GM18502 (cell line): ENCODE data around the gene SP3.

Experiments
- ATAC-seq: cut with Tn5 transposase; IDR thresholded peaks from one replicate; pipeline ENCODE4 v1.9.1; 2021; ENCODE audit warnings: mild to moderate bottlenecking; ENCODE audit not compliant: unreplicated experiment, poor library complexity

Gene SP3

DNA sequence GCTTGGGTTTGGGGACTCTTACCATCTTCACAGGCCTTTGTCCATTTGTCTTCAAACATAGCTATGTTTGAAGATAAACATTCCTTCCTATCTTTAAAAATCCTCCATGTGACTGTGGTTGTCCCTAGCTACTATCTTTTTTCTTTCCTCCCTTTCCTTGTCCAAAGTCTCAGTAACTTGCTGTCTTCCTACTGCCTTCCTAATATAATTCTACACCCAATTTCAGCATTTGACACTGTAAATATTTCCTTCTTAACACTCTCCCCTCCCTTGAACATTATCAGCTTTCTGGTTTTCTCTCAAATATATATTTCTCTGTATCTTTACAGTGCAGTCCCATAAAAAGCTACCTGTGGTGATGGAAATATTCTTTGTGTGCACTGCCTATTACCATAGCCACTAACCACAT lies 5.3 kb upstream of the SP3 start:
- ATAC-seq = no peak

DNA sequence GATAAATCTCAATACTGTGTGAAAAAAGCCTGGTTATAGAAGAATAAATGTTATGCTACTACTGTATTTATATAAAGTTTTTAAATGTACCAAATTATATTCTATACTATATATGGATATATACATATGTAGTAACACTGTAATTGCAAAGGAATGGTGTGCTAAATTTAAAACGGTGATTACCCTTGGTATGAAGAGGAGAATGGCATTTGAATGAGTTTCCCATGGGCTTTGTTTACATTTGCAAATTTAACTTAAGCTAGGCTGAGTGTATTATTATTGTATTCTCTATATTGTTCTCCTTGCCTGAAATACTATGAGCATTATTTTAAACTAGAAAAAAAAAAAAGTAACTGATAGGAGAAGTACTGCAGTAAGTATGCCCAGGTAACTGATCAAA lies 4.7 kb upstream of the SP3 start:
- no peak for ATAC-seq

DNA sequence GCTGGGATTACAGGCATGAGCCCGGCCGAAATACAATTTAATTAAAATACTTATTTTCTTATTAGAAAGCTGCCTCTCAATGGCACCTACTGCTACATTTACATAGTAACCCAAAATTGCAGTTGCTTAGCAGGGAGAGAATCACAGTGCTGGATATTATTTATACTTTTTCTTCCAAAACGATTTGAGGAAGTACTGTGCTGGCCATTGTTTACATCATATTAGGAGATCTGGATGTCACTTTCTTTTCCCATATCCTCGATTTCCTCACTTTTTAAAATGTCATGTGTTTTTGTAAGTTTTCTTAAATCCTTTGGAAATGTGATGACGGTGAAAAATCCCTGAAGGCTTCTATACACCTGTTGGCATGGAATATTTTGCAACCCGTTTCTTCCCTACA lies 3.4 kb upstream of the SP3 start:
- ATAC-seq = no peak

DNA sequence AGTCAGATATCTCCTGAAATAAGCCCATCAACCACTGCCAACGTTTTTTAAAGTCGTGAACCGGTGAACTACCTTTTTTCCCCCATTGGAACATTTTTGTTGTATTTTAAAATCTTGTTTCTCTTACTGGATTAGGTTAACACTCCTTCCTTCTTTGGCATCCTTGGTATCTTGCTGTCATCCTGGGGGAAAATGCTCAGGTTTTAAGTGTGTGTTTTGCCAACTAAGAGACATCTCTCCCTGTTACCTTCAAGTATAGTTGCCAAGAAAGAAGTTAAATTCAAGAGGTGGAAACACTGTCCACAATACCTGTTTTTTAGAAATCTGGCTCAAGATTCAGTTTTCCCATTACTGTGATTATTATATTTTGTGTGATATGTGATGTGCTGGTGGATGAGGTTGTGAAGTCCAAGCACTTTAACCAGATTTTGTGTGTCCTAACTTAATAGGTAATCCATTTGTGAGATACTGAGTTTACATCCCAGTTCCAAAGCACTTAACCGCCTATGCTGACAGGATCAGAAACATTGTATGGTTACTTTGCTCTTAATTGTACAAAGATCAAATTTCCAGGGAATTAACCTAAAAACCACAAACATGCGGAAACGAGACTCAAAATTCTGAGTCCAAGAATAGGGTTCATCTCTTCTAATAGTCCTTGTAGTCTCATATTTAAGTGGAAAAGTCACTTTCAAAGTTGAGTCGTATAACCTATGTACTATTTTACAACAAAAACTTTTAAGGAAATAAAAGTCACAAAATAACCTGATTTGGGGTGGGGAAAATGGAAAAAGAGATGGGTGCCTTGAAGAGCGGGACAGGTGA lies 1.3 kb upstream of the SP3 start:
- no peak for ATAC-seq

DNA sequence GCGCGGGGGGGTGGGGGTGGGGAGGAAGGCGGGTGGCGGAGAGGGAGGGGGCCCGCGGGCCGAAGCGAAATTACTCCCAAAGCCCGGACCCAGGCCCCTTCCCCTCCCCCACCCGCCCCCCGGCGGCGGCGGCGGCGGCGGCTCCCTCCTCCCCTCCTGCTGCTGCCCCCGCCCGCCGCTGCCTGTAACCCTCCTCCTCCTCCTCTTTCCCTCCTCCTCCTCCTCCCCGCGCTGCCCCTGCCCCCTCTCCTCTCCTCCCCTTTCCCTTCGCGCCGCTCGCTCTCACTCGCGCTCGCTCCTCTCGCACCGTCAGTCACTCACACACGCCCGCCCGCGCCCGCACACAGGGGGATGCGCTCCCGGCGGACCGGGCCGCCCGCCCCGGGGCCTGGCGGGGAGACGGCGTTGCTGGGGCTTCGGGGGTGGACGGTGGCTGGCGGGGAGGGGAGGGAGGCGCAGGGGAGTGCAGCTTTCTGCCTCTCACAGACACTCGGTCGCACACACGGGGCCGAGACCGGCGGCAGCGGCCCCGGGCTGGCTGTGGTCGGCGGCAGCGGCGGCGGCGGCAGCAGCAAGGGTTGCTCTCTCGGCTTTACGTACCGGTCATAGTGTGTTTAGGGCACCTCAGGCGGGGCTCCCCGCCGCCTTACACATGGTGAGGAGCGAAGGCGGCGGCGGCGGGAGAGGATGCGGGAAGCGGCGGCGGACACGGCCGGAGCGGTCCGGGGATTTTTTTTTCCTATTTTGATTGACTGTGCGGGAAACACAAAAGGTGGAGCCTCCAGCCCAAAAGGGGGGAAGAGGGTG lies 405 bp downstream of the SP3 start:
- ATAC-seq = peak; percentile 18

DNA sequence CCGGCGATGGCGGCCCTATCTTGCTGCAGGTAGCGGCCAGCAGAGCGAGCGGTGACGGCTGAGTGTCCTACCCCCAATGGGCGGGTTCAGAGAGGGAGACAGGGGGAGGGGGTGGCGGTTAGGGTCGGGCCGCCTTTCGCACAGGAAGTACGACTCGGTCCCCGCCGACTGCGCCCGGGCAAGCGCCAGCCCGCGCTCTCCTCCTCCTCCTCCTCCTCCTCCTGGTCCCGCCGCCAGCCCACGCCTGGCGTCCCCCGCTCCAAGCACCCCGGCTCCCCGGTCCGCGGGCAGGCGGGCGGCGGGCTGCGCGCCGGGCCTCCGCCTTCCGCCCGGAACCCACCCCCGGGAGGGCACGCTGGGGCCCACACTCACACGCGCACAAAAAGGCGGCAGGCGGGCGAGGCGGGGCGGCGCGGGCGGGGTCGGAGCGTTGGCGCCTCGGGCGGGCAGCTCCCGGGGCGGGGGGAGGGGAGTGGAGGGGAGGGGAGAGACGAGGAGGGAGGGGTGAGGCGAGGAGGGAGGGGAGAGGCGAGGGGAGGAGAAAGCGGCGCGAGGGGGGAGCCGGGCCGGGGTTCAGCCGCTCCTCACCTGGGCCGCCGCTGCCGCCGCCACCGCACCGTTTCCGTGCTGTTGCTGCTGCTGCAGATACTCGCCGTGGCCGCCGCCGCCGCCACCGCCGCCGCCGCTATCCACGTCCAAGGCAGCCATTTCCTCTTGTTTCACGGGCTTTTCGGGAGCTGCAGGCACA lies 1.2 kb downstream of the SP3 start:
- ATAC-seq = peak; percentile 54

DNA sequence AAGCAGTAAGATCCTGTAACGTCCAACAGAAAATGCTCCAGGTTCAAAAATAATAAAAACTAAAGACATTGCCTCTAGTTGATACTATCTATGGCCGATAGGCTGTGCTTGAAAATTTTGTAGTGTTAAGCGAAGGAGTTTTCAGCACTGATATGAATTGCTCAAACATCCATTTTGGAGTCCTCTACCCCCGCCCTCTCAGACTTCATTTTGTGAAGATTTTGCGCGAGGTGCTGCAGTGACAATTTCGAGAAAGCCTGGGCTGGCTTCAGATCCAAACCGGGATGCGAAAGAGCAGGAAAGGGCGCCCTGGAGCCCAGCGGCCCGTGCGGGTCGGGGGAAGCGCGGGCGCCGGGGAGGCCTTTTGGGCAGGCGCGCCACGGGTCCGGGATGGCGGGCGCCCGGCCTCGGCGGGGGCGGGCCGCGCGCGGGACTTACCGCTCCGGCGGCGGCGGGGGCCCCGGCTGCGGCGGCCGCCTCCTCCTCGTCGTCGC lies 1.8 kb downstream of the SP3 start:
- ATAC-seq = peak; percentile 29

DNA sequence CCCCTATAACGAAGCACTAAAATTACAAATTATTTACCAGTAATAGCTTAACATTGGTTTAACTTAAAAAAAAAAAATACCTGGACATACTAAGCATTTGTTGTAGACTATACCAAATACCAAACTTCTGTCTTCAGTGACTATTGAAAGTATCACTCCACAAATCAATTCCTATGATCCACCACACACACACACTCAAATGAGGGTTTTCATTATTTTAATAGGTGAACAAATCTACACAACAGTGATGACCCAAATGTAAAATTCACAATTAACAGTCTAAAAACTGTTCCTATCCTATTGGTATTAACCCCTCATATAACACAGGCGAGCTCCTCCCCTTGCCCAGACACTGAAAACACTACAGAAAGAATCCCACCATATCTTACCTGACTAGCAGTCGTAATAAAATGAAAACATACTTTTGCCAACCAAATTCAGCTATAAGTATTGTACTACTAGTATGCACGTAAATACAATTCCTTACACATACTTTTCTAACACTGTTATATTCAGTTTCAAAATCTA lies 2.5 kb downstream of the SP3 start:
- ATAC-seq = no peak

DNA sequence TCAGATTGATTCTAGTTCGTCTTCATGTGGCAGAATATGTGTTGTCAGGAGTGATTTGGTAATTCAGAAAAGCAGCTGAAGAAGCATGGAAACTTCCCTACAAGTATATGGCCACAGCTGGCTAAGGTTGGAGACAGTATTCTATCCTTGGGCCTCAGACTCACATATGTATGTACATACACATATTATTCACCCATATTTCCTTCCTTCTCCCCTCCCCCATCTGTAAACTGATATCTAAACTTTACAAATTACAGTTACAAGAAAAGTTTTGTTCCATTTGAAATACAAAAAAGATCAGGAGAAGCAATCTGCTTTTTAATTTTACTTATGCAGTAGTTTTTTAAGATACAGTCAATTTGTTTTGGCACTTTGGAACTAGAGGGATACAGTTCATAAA lies 3.1 kb downstream of the SP3 start:
- no peak for ATAC-seq

DNA sequence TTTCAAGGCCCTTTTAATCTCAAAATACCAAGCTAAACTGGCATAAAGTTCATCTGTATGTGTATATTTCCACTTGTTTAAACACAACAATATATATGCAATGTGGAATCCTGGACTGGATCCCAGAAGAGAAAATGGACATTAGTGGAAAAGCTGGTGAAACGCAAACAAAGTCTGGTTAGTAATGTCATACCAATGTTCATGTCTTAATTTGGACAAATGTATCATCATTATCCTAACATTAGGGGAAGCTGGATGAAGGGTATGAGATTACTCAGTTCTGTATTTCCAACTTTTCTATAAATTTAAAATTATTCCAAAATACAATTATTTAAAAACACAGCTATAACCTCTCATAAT lies 3.8 kb downstream of the SP3 start:
- ATAC-seq = no peak

DNA sequence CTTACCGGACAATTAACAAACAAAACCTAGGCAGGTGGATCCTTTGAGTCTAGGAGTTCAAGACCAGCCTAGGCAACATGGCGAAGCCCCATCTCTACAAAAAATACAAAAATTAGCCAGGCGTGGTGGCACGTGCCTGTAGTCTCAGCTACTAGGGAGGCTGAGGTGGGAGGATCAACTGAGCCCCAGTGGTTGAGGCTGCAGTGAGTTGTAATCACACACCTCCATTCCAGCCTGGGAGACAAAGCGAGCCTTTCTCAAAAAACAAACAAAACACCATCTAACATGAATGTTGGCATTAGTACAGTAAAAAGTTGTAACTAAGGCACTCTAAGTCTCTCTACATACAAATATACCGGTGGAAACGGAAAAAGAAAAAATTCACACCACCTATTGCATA lies 5.3 kb downstream of the SP3 start:
- no peak for ATAC-seq

DNA sequence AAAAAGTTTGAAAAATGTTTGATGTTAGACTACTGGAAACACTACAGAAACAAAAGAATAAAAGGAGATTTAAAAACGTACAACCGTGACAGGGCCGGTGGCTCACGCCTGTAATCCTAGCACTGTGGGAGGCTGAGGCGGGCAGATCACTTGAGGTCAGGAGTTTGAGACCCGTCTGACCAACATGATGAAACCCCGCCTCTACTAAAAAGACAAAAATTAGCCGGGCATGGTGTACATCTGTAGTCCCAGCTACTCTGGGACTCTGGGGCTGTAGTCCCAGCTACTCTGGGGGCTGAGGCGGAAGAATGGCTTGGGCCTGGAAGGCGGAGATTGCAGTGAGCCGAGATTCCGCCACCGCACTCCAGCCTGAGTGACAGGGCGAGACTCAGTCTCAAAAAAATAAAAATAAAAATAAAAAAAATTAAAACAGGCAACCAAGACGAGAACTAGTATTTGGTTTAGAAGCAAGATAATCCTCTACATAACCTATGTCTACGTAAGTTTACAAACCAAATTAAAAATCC lies 5.8 kb downstream of the SP3 start:
- ATAC-seq = no peak

DNA sequence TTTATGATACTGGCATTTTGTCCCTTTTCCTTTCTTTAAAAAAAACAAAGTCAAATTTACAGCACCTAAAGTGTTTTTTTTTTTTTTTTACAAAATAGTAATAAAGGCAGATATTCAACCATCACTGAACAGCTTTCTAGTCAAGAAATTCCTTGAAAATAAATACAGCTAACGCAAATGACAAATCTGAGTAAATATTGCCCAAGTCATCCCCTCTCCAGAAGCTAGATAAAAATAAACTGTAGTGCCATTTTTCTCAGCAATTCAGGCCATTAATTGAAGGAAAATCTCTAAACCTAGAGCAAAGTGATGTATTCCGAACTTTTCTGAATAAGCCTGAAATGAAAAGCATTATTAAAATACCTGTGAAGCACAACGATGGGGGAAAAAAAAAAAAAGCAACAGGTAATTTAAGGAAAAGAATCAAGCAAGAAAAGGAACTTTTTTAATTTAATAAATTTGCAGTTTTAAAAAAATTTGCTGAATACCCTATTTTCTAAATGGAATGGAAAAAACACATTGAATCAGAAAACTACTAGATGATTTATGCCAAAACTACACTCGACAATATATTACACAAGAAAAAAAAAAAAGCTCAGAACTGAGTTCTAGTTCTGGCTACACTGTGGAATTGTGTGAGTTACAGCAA lies 6.9 kb downstream of the SP3 start:
- ATAC-seq = no peak

DNA sequence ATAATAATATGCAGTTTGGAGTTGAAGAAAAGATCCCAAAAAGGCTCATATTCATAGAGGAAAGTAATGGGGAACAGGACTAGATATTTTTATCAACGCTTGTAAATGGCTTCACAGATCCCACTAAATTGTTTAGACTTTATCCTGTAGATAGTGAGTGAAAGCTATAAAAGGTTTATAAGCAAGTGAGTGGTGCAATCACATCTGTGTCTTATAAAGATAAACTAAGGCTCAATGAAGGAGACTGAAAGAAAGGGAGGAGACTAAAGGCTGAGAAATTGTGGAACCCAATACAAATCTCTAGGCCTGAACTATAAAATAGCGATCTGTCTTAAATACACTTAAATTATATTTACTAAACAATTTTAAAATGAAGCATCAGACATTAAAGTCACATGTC lies 7.7 kb downstream of the SP3 start:
- no peak for ATAC-seq

DNA sequence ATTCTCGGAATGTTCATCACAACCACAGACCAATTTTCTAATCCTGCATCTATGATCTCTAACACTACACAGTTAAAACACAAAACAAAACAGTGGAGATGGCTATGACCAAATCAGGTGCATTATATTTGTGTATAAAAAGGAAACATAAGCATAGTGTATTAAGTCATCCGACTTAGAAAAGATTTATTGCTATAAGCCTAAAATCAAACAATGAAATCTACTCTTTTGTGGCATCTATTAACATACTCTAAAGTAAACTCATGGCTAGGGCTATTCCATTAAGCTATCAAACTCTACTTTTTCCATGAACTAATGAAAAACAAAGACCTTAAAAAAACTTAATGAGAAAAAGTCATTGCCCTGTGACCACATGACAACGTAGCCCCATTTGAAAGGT lies 8.7 kb downstream of the SP3 start:
- ATAC-seq = no peak

DNA sequence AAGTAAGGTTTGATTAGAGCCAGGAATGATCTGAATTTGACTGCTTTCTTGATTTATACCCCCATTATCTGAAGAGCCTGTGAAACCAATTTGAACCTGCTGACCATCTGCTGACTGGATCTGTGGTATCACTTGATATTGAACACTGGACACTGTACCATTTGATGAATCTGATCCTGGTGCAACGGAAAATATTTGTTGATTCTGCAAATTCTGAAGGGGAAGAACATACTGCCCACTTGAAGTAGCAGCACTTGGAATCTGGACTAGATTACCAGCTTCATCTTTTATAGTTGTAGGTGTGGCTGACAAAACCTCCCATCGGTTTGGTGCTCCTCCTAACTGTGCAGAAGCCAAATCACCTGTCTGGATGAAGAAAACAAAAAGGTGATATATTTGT lies 9.3 kb downstream of the SP3 start:
- no peak for ATAC-seq

DNA sequence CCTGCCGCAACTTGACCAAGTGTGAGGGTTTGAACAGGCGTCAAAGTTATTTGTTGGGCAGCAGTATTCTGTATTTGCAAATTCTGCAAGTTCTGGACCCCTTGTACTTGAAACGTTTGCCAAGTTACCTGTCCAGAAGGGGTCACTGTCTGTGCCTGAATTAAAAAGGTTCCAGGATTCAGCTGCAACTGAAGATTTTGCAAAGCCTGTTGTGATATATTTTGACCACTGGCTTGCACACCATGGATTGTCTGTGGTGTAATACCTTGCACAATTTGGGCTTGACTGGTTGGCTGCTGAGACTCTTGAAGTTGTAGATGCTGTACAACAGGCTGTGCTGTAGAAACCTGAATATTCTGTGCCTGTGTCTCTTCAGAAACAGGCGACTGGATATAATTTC lies 10.2 kb downstream of the SP3 start:
- no peak for ATAC-seq

DNA sequence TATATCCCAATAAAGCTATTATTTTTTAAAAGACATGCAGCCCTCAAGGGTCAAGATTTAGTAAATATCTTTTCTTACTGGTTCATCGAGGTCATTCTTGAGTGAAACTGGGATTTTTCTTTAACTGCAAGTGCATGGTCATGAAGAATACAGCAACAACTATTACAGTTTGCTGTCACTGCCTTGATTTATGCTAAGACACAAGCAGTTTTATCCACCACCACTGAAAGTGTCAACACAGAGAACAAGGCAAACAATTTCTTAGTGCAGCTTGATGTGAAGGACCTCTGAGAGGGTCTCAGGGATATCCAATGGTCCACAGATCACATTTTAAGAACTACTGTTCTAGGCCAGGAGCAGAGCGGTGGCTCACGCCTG lies 12.1 kb downstream of the SP3 start:
- ATAC-seq = no peak

DNA sequence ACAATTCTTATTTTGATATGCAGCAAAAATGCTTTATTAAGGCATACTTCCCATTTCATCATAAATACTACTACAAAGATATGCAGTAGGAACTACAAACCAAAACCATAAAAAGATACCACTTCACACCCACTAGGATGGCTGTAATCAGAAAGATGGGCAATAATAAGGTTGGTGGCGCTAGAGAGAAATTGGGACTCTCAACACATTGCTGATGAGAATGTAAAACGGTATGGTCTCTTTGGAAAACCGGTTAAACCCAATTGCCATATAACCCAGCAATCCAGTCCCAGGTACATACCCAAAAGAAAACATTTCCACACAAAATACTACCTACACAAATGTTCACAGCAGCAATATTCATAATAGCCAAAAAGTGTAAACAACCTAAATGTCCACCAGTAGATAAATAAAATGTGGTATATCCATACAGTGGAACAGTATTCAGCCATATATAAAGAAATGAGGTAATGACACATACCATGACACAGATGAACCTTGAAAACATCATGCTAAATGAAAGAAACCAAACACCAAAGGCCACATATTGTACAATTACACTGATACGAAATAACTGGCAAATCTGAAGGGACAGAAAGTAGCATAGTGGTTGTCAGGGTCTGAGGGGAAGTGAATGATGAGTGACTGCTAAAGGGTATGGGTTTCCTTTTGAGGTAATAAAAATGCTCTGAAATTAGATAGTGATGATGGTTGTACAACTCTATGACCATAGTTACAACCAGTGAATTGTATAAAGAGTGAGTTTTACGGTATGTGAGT lies 12.7 kb downstream of the SP3 start:
- no peak for ATAC-seq
